ENCODE measurements around the gene CCNB3. TPM values are rescaled to one million over a fixed set of nuclear protein-coding genes. Genes with fewer than 3 reads are reported as not detected.

CCNB3 gene
- total and polyA plus RNA-seq, 9 of the 15 experiments (the other 6 are each of a cell fraction or from before 2014, with no cell fraction given), result 0.05 to 0.25 (median 0.08) TPM; not detected in 3

- no peaks in the 10 kb centered on the region for H3K9me1 ChIP-seq (ENCODE audit: control insufficient read depth, insufficient read depth, low read length)
- H3K36me3 ChIP-seq (ENCODE audit: control insufficient read depth, insufficient read depth, low read length), result no peaks in the 10 kb centered on the region
- FAIRE-seq, result no peak
- no TSS peak for BruUV-seq (replicated peaks)
- no peak for DNase-seq (ENCODE audit: extremely low read depth in 1 of 4, low spot score in 3 of 4)
- H3K27me3 ChIP-seq (ENCODE audit: control insufficient read depth in 2 of 2, insufficient read depth in 2 of 2, low read length in 2 of 2), result no peaks in the 10 kb centered on the region
- no peak for ATAC-seq
- no peaks in the 10 kb centered on the region for H3K9me3 ChIP-seq (replicated peaks; ENCODE audit: control insufficient read depth, insufficient read depth, low read depth, low read length)
- TF ChIP-seq MCM7 (IDR thresholded peaks at IDR 0.05), result no peak
- no peaks in the 10 kb centered on the region for H3K79me2 ChIP-seq (ENCODE audit: control insufficient read depth, insufficient read depth, low read length)
- CTCF ChIA-PET (ENCODE audit: low intra/inter-chr PET ratio), result no interaction called here
- WGBS (ENCODE audit: insufficient coverage, low coverage, missing lambda C conversion rate), result 17% methylated on average over 1 of the region's 1 CpG
- POLR2A ChIA-PET, result no interaction called here
- no peak within 1 kb of the TSS for H3K4me3 ChIP-seq
- no peaks in the 10 kb centered on the region for H4K20me1 ChIP-seq (replicated peaks; ENCODE audit: control insufficient read depth, insufficient read depth, low read length)
- H3K4me1 ChIP-seq (replicated peaks in 1 of 2; ENCODE audit: control insufficient read depth in 2 of 2, insufficient read depth in 2 of 2, low read length in 2 of 2), result peaks cover 5 to 9% of the 10 kb centered on the region in 2 experiments; a peak in 3 of 5 replicates
- H3K4me2 ChIP-seq (ENCODE audit: insufficient read depth, low read length), result no peak within 1 kb of the TSS
- intact Hi-C loops (cut with micrococcal nuclease) (no loop called here), in situ Hi-C loops (cut with MboI) (loop anchor here (5.0 to 25.0 kb wide), 4 partner anchors 99 to 1564 kb away; no protein-coding TSS in a partner anchor)
- H3K9ac ChIP-seq (ENCODE audit: insufficient read depth in 1 of 2, low read depth in 2 of 2, low read length in 2 of 2), result no peak within 1 kb of the TSS
- H3K27ac ChIP-seq (ENCODE audit: extremely low read depth, low read depth, low read length), result no peak within 1 kb of the TSS
- H2AFZ ChIP-seq (ENCODE audit: low read depth, low read length), result no peak within 1 kb of the TSS
These were observed 3.7 kb upstream of the CCNB3 start, which contains the start of gene AKAP4 for GRCh38 chrX:50200907-50201306. TSS of gene AKAP4 (minus strand) at chrX:50201007. CDS start at chrX:50200889, 118 bp downstream.

- no peak for DNase-seq (ENCODE audit: extremely low read depth in 1 of 4, low spot score in 3 of 4)
- Histone ChIP-seq H3K9ac (ENCODE audit: insufficient read depth in 1 of 2, low read depth in 2 of 2, low read length in 2 of 2) (no peak overlapping the region), H3K4me3 (no peak overlapping the region), H3K9me1 (ENCODE audit: control insufficient read depth, insufficient read depth, low read length) (no peaks in the 10 kb centered on the region), H3K36me3 (ENCODE audit: control insufficient read depth, insufficient read depth, low read length) (no peaks in the 10 kb centered on the region), H4K20me1 (replicated peaks; ENCODE audit: control insufficient read depth, insufficient read depth, low read length) (no peaks in the 10 kb centered on the region), H3K4me2 (ENCODE audit: insufficient read depth, low read length) (no peak overlapping the region), H2AFZ (ENCODE audit: low read depth, low read length) (no peak overlapping the region), H3K4me1 (replicated peaks in 1 of 2; ENCODE audit: control insufficient read depth in 2 of 2, insufficient read depth in 2 of 2, low read length in 2 of 2) (peaks cover 3 to 5% of the 10 kb centered on the region in 2 experiments; a peak in 3 of 5 replicates), H3K9me3 (replicated peaks; ENCODE audit: control insufficient read depth, insufficient read depth, low read depth, low read length) (no peaks in the 10 kb centered on the region), H3K27me3 (ENCODE audit: control insufficient read depth in 2 of 2, insufficient read depth in 2 of 2, low read length in 2 of 2) (no peaks in the 10 kb centered on the region), H3K79me2 (ENCODE audit: control insufficient read depth, insufficient read depth, low read length) (no peaks in the 10 kb centered on the region), H3K27ac (ENCODE audit: extremely low read depth, low read depth, low read length) (no peak overlapping the region)
- in situ Hi-C loops (cut with MboI), result loop anchor here (5.0 to 25.0 kb wide), 4 partner anchors 100 to 1565 kb away; no protein-coding TSS in a partner anchor
- TF ChIP-seq FOSL1 (tag; conservative IDR thresholded peaks at IDR 0.05) (peak; percentile 51), ZBTB2 (IDR thresholded peaks at IDR 0.05) (no peak)
- intact Hi-C loops (cut with micrococcal nuclease), result no loop called here
- 3% methylated on average over 2 of the region's 3 CpGs for WGBS (ENCODE audit: insufficient coverage, low coverage, missing lambda C conversion rate)
- ChIA-PET POLR2A (no interaction called here), CTCF (ENCODE audit: low intra/inter-chr PET ratio) (no interaction called here)
- no TSS peak for BruUV-seq (replicated peaks)
- no peak for ATAC-seq
- FAIRE-seq, result no peak
These were observed 2.0 kb upstream of the CCNB3 start for GRCh38 chrX:50202539-50202938.

Data from K562 (cell line).